CD14-positive monocyte (primary cell): ENCODE data around the gene FLYWCH2. TPM values are rescaled to one million over a fixed set of nuclear protein-coding genes. Genes with fewer than 3 reads are reported as not detected.

Source experiments
- DNase-seq, 3 donors: peaks; one replicate each; pipeline ENCODE4 v3.0.0-alpha.2; 2011 to 2022
- H2AFZ ChIP-seq: 2 replicates; pipeline ENCODE4 v1.6.0; 2012; ENCODE audit warnings: mild to moderate bottlenecking, low read depth, low read length, inconsistent platforms; ENCODE audit not compliant: insufficient read depth, poor library complexity, severe bottlenecking
- H3K27ac ChIP-seq, 2 donors: 1 replicate in 1 of 2; 2 replicates in 1 of 2; pipeline ENCODE4 v1.5.1; 2012 to 2013; ENCODE audit warnings: low read length in 2 of 2, control low read depth in 1 of 2, inconsistent platforms in 1 of 2, low read depth in 1 of 2, mild to moderate bottlenecking in 1 of 2
- H3K27me3 ChIP-seq, 2 donors: one replicate each; pipeline versions ENCODE4 v1.6.0 to v1.6.1; 2011 to 2013; ENCODE audit warnings: low read length in 2 of 2; ENCODE audit not compliant: control insufficient read depth in 2 of 2, insufficient read depth in 2 of 2
- H3K36me3 ChIP-seq, 2 donors: replicated peaks in 1 of 2; 1 replicate in 1 of 2; 2 replicates in 1 of 2; pipeline versions ENCODE4 v1.5.1 to v1.6.1; 2012 to 2013; ENCODE audit warnings: low read length in 2 of 2, control low read depth in 1 of 2, inconsistent platforms in 1 of 2, mild to moderate bottlenecking in 1 of 2; ENCODE audit not compliant: insufficient read depth in 2 of 2, control insufficient read depth in 1 of 2
- H3K4me1 ChIP-seq, 2 donors: 1 replicate in 1 of 2; 2 replicates in 1 of 2; pipeline versions ENCODE4 v1.5.1 to v1.6.1; 2012 to 2013; ENCODE audit warnings: low read length in 2 of 2, control low read depth in 1 of 2, inconsistent platforms in 1 of 2, mild to moderate bottlenecking in 1 of 2, moderate library complexity in 1 of 2; ENCODE audit not compliant: insufficient read depth in 2 of 2, control insufficient read depth in 1 of 2
- H3K4me2 ChIP-seq: replicated peaks from 2 replicates; pipeline ENCODE3; 2012; ENCODE audit warnings: low read length, moderate library complexity, mild to moderate bottlenecking; ENCODE audit not compliant: poor library complexity, severe bottlenecking; ENCODE audit errors: extremely low read depth
- H3K4me3 ChIP-seq, 3 experiments: fragments of 200-600 bp in 1 of 3; sonication (generic) in 1 of 3; replicated peaks in 1 of 3; 1 replicate in 2 of 3; 2 replicates in 1 of 3; pipeline ENCODE4 v1.5.1; 2011 to 2013; ENCODE audit warnings: low read length in 3 of 3, mild to moderate bottlenecking in 3 of 3, control low read depth in 2 of 3, low read depth in 2 of 3, inconsistent platforms in 1 of 3, moderate library complexity in 1 of 3
- H3K79me2 ChIP-seq: 2 replicates; pipeline ENCODE4 v1.6.0; 2012; ENCODE audit warnings: mild to moderate bottlenecking, control low read depth, inconsistent platforms, low read length, moderate library complexity; ENCODE audit not compliant: insufficient read depth
- H3K9ac ChIP-seq: 2 replicates; pipeline ENCODE4 v1.6.0; 2017; ENCODE audit warnings: low read length, mild to moderate bottlenecking; ENCODE audit not compliant: insufficient read depth, poor library complexity, severe bottlenecking
- H3K9me3 ChIP-seq, 2 donors: replicated peaks in 1 of 2; 1 replicate in 1 of 2; 2 replicates in 1 of 2; pipeline versions ENCODE4 v1.5.1 to v1.6.1; 2012 to 2013; ENCODE audit warnings: low read length in 2 of 2, control low read depth in 1 of 2; ENCODE audit not compliant: control insufficient read depth in 1 of 2, insufficient read depth in 1 of 2
- H4K20me1 ChIP-seq: 2 replicates; pipeline ENCODE4 v1.6.0; 2012; ENCODE audit warnings: mild to moderate bottlenecking, low read length, control low read depth, moderate library complexity; ENCODE audit not compliant: insufficient read depth
- H3K27ac Mint-ChIP-seq, 7 donors: one replicate each; pipeline ENCODE4 v1.8.0; 2020; ENCODE audit warnings: mild to moderate bottlenecking in 7 of 7, mixed read lengths in 7 of 7, moderate library complexity in 6 of 7, inconsistent platforms in 2 of 7
- H3K27me3 Mint-ChIP-seq, 3 donors: one replicate each; pipeline ENCODE4 v1.8.0; 2021 to 2022; ENCODE audit warnings: low read depth in 3 of 3, mild to moderate bottlenecking in 3 of 3, mixed read lengths in 3 of 3, moderate library complexity in 3 of 3, inconsistent platforms in 1 of 3
- H3K36me3 Mint-ChIP-seq, 2 donors: one replicate each; pipeline ENCODE4 v1.8.0; 2020; ENCODE audit warnings: mixed read lengths in 2 of 2, inconsistent platforms in 1 of 2, mild to moderate bottlenecking in 1 of 2
- H3K4me1 Mint-ChIP-seq: one replicate; pipeline ENCODE4 v1.8.0; 2020; ENCODE audit warnings: mild to moderate bottlenecking, mixed read lengths
- H3K4me3 Mint-ChIP-seq, 2 donors: one replicate each; pipeline ENCODE4 v1.8.0; 2020; ENCODE audit warnings: mild to moderate bottlenecking in 2 of 2, mixed read lengths in 2 of 2, moderate library complexity in 1 of 2
- H3K9me3 Mint-ChIP-seq, 7 donors: one replicate each; pipeline ENCODE4 v1.8.0; 2020 to 2022; ENCODE audit warnings: mixed read lengths in 7 of 7, mild to moderate bottlenecking in 6 of 7, moderate library complexity in 6 of 7, inconsistent platforms in 2 of 7
- CTCF ChIP-seq: fragments of 200-600 bp; IDR thresholded peaks from one replicate; pipeline ENCODE4 v1.8.0; 2022; ENCODE audit warnings: antibody characterized with exemption, mild to moderate bottlenecking
- WGBS: methylation state at CpG from one replicate; pipeline ENCODE4 v1.1.5; 2013; ENCODE audit warnings: missing lambda C conversion rate; ENCODE audit not compliant: insufficient coverage; 5-methylcytosine and 5-hydroxymethylcytosine counted together
- intact Hi-C, 2 donors: fragments of 100-400 bp; cut with micrococcal nuclease; formaldehyde crosslinking; loops; one replicate each; pipeline versions ENCODE4 v1.15.0 to v1.15.1; 2023
- polyA plus RNA-seq, 3 donors: library from polyadenylated mRNA; depleted of rRNA in 1 of 3; unstranded in 2 of 3; stranded (reverse) in 1 of 3; fragments of 300-500 nt in 2 of 3; fragments of >200 nt in 1 of 3; fragmentation: Illumina TruSeq in 2 of 3; gene quantifications; 1 replicate in 2 of 3; 2 replicates in 1 of 3; pipeline ENCODE4 v1.2.3, GENCODE V29; 2012 to 2021

The FLYWCH2 gene
- polyA plus RNA-seq, 3 donors = 10.9 to 14.8 (median 12.7) TPM

GRCh38 chr16:2860826-2861567 is 22.0 kb upstream of the FLYWCH2 start:
- Mint-ChIP-seq H3K36me3 (peaks cover 0 to 2% of the 10 kb centered on the region in 2 donors), H3K27me3 (peaks cover 16 to 56% (median 38%) of the 10 kb centered on the region in 3 donors), H3K4me1 (peaks cover 17% of the 10 kb centered on the region), H3K27ac (peak overlapping the region in 1 of 7 donors; percentile 7), H3K9me3 (peaks cover 4 to 18% (median 9%) of the 10 kb centered on the region in 7 donors), H3K4me3 (no peak overlapping the region)
- no peak overlapping the region for H3K4me3 ChIP-seq
- no peak overlapping the region for H3K4me2 ChIP-seq
- H4K20me1 ChIP-seq = no peaks in the 10 kb centered on the region
- H3K79me2 ChIP-seq = no peaks in the 10 kb centered on the region
- H3K27me3 ChIP-seq = peaks cover 3 to 30% of the 10 kb centered on the region in 2 donors
- no peak for TF ChIP-seq CTCF
- H3K27ac ChIP-seq = no peak overlapping the region
- WGBS = 50% methylated on average over 1 of the region's 8 CpGs
- H3K9ac ChIP-seq = no peak overlapping the region
- H3K9me3 ChIP-seq = peaks cover 4 to 7% of the 10 kb centered on the region in 2 donors
- no peaks in the 10 kb centered on the region for H3K36me3 ChIP-seq
- no peak overlapping the region for H2AFZ ChIP-seq
- peak in 1 of 3 donors; percentile 60 for DNase-seq
- peaks cover 5 to 10% of the 10 kb centered on the region in 2 donors for H3K4me1 ChIP-seq
- intact Hi-C loops = no loop called here

GRCh38 chr16:2865651-2866050 is 17.4 kb upstream of the FLYWCH2 start:
- peaks cover 5 to 14% (median 11%) of the 10 kb centered on the region in 3 donors for H3K27me3 Mint-ChIP-seq
- Histone ChIP-seq H3K4me1 (peaks cover 10 to 11% of the 10 kb centered on the region in 2 donors), H3K4me3 (no peak overlapping the region), H3K27ac (no peak overlapping the region), H3K27me3 (no peaks in the 10 kb centered on the region), H3K9me3 (peaks cover 4 to 7% of the 10 kb centered on the region in 2 donors), H2AFZ (no peak overlapping the region), H3K4me2 (no peak overlapping the region), H4K20me1 (no peaks in the 10 kb centered on the region), H3K9ac (no peak overlapping the region), H3K79me2 (no peaks in the 10 kb centered on the region), H3K36me3 (no peaks in the 10 kb centered on the region)
- peaks cover 13% of the 10 kb centered on the region for H3K4me1 Mint-ChIP-seq
- no peak for TF ChIP-seq CTCF
- peaks cover 0 to 7% (median 5%) of the 10 kb centered on the region in 7 donors for H3K9me3 Mint-ChIP-seq
- intact Hi-C loops = no loop called here
- no peak overlapping the region for H3K4me3 Mint-ChIP-seq
- WGBS = 100% methylated on average over 2 of the region's 4 CpGs
- DNase-seq = no peak
- H3K36me3 Mint-ChIP-seq = no peaks in the 10 kb centered on the region
- H3K27ac Mint-ChIP-seq = no peak overlapping the region
